ENCODE measurements around the gene ADSL. TPM values are rescaled to one million over a fixed set of nuclear protein-coding genes. Genes with fewer than 3 reads are reported as not detected.

ADSL gene
- total and polyA plus RNA-seq, 9 of the 15 experiments (the other 6 are each of a cell fraction or from before 2014, with no cell fraction given), result 112 to 322 (median 146) TPM

DNA sequence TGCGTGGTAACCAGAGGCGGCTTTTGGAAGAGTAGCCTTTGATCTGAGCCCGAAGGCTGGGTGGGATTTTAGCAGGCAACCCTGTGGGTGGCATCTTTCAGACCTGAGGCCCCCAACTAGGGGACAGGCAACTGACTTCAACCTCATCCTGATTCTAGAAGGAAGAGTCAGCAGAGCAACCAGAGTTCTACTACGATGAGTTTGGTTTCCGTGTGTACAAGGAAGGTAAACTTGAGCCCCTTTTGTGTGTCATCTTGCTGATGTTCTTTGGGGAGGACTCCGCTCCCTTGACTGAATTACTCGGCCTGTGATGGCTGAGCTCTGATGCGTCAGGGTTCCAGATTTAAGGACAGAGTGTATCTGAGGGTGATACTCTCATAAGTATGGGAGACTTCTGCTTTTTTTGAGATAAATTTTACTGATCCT, 55.7 kb downstream of the ADSL start (continued):
- TF ChIP-seq, protein P1, sequence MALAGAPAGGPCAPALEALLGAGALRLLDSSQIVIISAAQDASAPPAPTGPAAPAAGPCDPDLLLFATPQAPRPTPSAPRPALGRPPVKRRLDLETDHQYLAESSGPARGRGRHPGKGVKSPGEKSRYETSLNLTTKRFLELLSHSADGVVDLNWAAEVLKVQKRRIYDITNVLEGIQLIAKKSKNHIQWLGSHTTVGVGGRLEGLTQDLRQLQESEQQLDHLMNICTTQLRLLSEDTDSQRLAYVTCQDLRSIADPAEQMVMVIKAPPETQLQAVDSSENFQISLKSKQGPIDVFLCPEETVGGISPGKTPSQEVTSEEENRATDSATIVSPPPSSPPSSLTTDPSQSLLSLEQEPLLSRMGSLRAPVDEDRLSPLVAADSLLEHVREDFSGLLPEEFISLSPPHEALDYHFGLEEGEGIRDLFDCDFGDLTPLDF (CRISPR knock-in tag; IDR thresholded peaks at IDR 0.05), result no peak
- TF ChIP-seq ATF4 (CRISPR knock-in tag; IDR thresholded peaks at IDR 0.05) (no peak), ZNF764 (CRISPR knock-in tag; IDR thresholded peaks at IDR 0.05; ENCODE audit: low read depth) (no peak), ZC3H11A (IDR thresholded peaks at IDR 0.05; ENCODE audit: low read depth, low read length) (no peak), GABPB2 (CRISPR knock-in tag; conservative IDR thresholded peaks at IDR 0.05) (no peak), BMI1 (IDR thresholded peaks at IDR 0.05; ENCODE audit: low read length) (no peak), RBBP5 (IDR thresholded peaks at IDR 0.05; ENCODE audit: borderline replicate concordance, insufficient read depth, low read length, poor library complexity, severe bottlenecking) (no peak), KLF10 (CRISPR knock-in tag; IDR thresholded peaks at IDR 0.05) (no peak), E2F6 (IDR thresholded peaks at IDR 0.05; ENCODE audit: borderline replicate concordance in 1 of 2, extremely low read depth in 1 of 2, insufficient read depth in 1 of 2, insufficient read length in 1 of 2, low read depth in 1 of 2, low read length in 1 of 2, poor library complexity in 1 of 2, severe bottlenecking in 1 of 2) (no peak)

All from K562 (cell line).